H1 (cell line): ENCODE measurements around the gene CHAD.

ENCODE experiments used
- CTCF ChIP-seq, 3 experiments: IDR thresholded peaks; 1 replicate in 2 of 3; 2 replicates in 1 of 3; pipeline versions ENCODE4 v1.5.1 to v1.6.1; 2011; ENCODE audit warnings: low read length in 3 of 3, mild to moderate bottlenecking in 3 of 3, inconsistent platforms in 2 of 3, low read depth in 1 of 3, moderate library complexity in 1 of 3; ENCODE audit not compliant: insufficient read depth in 1 of 3; ENCODE audit errors: control extremely low read depth in 1 of 3
- EZH2 ChIP-seq: fragments of 200-600 bp; sonication (generic); IDR thresholded peaks from 2 replicates; pipeline ENCODE4 v1.7.1; 2012; ENCODE audit warnings: low read depth, mild to moderate bottlenecking, moderate library complexity, low read length, inconsistent platforms; ENCODE audit not compliant: severe bottlenecking
- GABPA ChIP-seq: IDR thresholded peaks from 2 replicates; pipeline ENCODE4 v1.6.1; 2011; ENCODE audit warnings: mild to moderate bottlenecking, low read length, moderate library complexity, borderline replicate concordance; ENCODE audit not compliant: insufficient read depth
- SIRT6 ChIP-seq: IDR thresholded peaks from one replicate; pipeline ENCODE4 v1.7.1; 2012; ENCODE audit warnings: low read length, inconsistent platforms
- TBP ChIP-seq: IDR thresholded peaks from 2 replicates; pipeline ENCODE4 v1.6.1; 2011; ENCODE audit warnings: low read depth, low read length, improper control_type of control experiment

- no peak for TF ChIP-seq EZH2
- no peak for TF ChIP-seq CTCF (IDR thresholded peaks at IDR 0.05; ENCODE audit: control extremely low read depth in 1 of 3, insufficient read depth in 1 of 3, low read depth in 1 of 3, low read length in 3 of 3)
- no peak for TF ChIP-seq TBP
- TF ChIP-seq GABPA, result no peak
- no peak for TF ChIP-seq SIRT6
These were observed 43.5 kb downstream of the CHAD start for GRCh38 chr17:50424996-50425681.
